HepG2 (cell line): ENCODE results near the gene IRS2. TPM values are rescaled to one million over a fixed set of nuclear protein-coding genes. Genes with fewer than 3 reads are reported as not detected.

Source experiments
- ATAC-seq: fragments of 200-7000 bp; cut with Tn5 transposase; 3 replicates; pipeline ENCODE4 v1.9.1; 2020; ENCODE audit warnings: mild to moderate bottlenecking, moderate library complexity
- BruUV-seq: library from RNA; stranded (reverse); fragments of 400-500 nt; replicated peaks from 2 replicates; lab custom pipeline; 2021; lab: Mats Ljungman, UMichigan
- CTCF ChIA-PET: fragments of 300-600 bp; formaldehyde crosslinking; extraction: SDS; loops from one replicate; lab custom pipeline; 2021; ENCODE audit warnings: low total read pairs, inconsistent platforms, low intra/inter-chr PET ratio; lab: Yijun Ruan, JAX
- POLR2A ChIA-PET: fragments of 350-600 bp; sonication (Branson Sonifier 250); formaldehyde crosslinking; loops from one replicate; lab custom pipeline; 2020; ENCODE audit warnings: antibody characterized with exemption, inconsistent platforms; lab: Yijun Ruan, JAX
- DNase-seq: peaks from one replicate; pipeline ENCODE4 v3.0.0-alpha.2; 2015; ENCODE audit warnings: low spot score
- FAIRE-seq: peaks from 3 replicates; lab custom pipeline; 2011; peaks lifted over from hg19 to GRCh38; lab: Jason Lieb, UNC
- H2AFZ ChIP-seq: one replicate; pipeline ENCODE4 v1.6.1; 2011; ENCODE audit warnings: low read length, inconsistent platforms
- H3K27ac ChIP-seq: fragments of 300-600 bp; 3 replicates; pipeline ENCODE4 v1.8.0; 2011; ENCODE audit warnings: mixed run types, mild to moderate bottlenecking, mixed read lengths, low read length, inconsistent platforms; ENCODE audit not compliant: insufficient read depth; ENCODE audit errors: extremely low read length
- H3K27me3 ChIP-seq, 2 experiments: fragments of 200-600 bp in 1 of 2; 2 replicates in 1 of 2; 3 replicates in 1 of 2; pipeline versions ENCODE4 v1.6.0 to v1.8.0; 2011; ENCODE audit warnings: low read length in 2 of 2, mild to moderate bottlenecking in 2 of 2, moderate library complexity in 2 of 2, inconsistent platforms in 1 of 2; ENCODE audit not compliant: insufficient read depth in 2 of 2, control insufficient read depth in 1 of 2
- H3K36me3 ChIP-seq, 2 experiments: fragments of 200-600 bp in 1 of 2; replicated peaks in 1 of 2; 2 replicates in 1 of 2; 3 replicates in 1 of 2; pipeline versions ENCODE4 v1.5.1 to v1.8.0; 2011; ENCODE audit warnings: low read length in 2 of 2, inconsistent platforms in 1 of 2; ENCODE audit not compliant: insufficient read depth in 2 of 2, control insufficient read depth in 1 of 2
- H3K4me1 ChIP-seq: 2 replicates; pipeline ENCODE4 v1.5.1; 2012; ENCODE audit warnings: low read length, inconsistent platforms; ENCODE audit not compliant: insufficient read depth
- H3K4me2 ChIP-seq: 2 replicates; pipeline ENCODE4 v1.6.0; 2011; ENCODE audit warnings: low read depth, low read length, inconsistent platforms
- H3K4me3 ChIP-seq, 3 experiments: fragments of 200-600 bp in 1 of 3; sonication (generic), shearing (Covaris generic) in 1 of 3; replicated peaks in 1 of 3; 2 replicates each; pipeline ENCODE4 v1.5.1; 2011 to 2016; ENCODE audit warnings: low read length in 3 of 3, inconsistent platforms in 2 of 3, low read depth in 2 of 3, mild to moderate bottlenecking in 2 of 3, control low read depth in 1 of 3, mixed read lengths in 1 of 3; ENCODE audit not compliant: insufficient read depth in 1 of 3
- H3K79me2 ChIP-seq: one replicate; pipeline ENCODE4 v1.6.1; 2011; ENCODE audit warnings: low read length, inconsistent platforms; ENCODE audit not compliant: insufficient read depth
- H3K9ac ChIP-seq: 2 replicates; pipeline ENCODE4 v1.6.0; 2011; ENCODE audit warnings: mild to moderate bottlenecking, low read depth, low read length, inconsistent platforms; ENCODE audit not compliant: insufficient read depth
- H3K9me3 ChIP-seq: 2 replicates; pipeline ENCODE4 v1.5.1; 2012; ENCODE audit warnings: mild to moderate bottlenecking, low read length
- H4K20me1 ChIP-seq: 2 replicates; pipeline ENCODE4 v1.6.0; 2011; ENCODE audit warnings: inconsistent platforms, mild to moderate bottlenecking, low read length, moderate library complexity; ENCODE audit not compliant: insufficient read depth
- EZH2 ChIP-seq: conservative IDR thresholded peaks from 2 replicates; pipeline ENCODE4 v1.6.1; 2012; ENCODE audit warnings: mild to moderate bottlenecking, low read depth, low read length, moderate library complexity
- KAT2B ChIP-seq: fragments of 150-350 bp; IDR thresholded peaks from 2 replicates; pipeline ENCODE4 v1.6.1; 2014; ENCODE audit warnings: low read depth, low read length, borderline replicate concordance
- MED13 ChIP-seq: sonication (generic); formaldehyde crosslinking; IDR thresholded peaks from 2 replicates; pipeline ENCODE4 v1.5.0; 2020; ENCODE audit warnings: missing genetic modification reagents
- NR2F1 ChIP-seq, 2 experiments: fragments of 450-650 bp in 1 of 2; formaldehyde crosslinking in 1 of 2; IDR thresholded peaks; 2 replicates each; pipeline versions ENCODE4 v1.5.0 to v1.6.1; 2016 to 2020; ENCODE audit warnings: mild to moderate bottlenecking in 1 of 2, missing compliant biosample characterization in 1 of 2, missing genetic modification reagents in 1 of 2, moderate library complexity in 1 of 2
- SMC3 ChIP-seq: IDR thresholded peaks from 2 replicates; pipeline ENCODE4 v1.6.1; 2011; ENCODE audit warnings: low read length, improper control_type of control experiment
- STAG1 ChIP-seq: sonication (generic); formaldehyde crosslinking; IDR thresholded peaks from 2 replicates; pipeline ENCODE4 v1.4.0; 2020; ENCODE audit warnings: missing genetic modification reagents
- ZBTB8A ChIP-seq: sonication (generic); formaldehyde crosslinking; IDR thresholded peaks from 2 replicates; pipeline ENCODE4 v1.4.0; 2020; ENCODE audit warnings: mild to moderate bottlenecking, low read depth, missing genetic modification reagents, borderline replicate concordance
- WGBS: methylation state at CpG from one replicate; pipeline ENCODE4 v1.1.6; 2017; ENCODE audit warnings: low lambda C conversion rate; 5-methylcytosine and 5-hydroxymethylcytosine counted together
- in situ Hi-C: cut with HindIII; loops from 2 replicates; pipeline ENCODE4 v1.10.0; 2017; ENCODE audit warnings: low pct_unique_long_range_greater_than_20kb; ENCODE audit not compliant: extremely low pct_ligation_motif_present
- intact Hi-C: fragments of 100-400 bp; cut with micrococcal nuclease; formaldehyde crosslinking; loops from one replicate; pipeline ENCODE4 v1.10.0; 2022; ENCODE audit not compliant: unreplicated experiment
- polyA plus RNA-seq, 8 experiments: library from polyadenylated mRNA; depleted of rRNA in 3 of 8; stranded (reverse) in 7 of 8; unstranded in 1 of 8; fragments of >200 nt; fragmentation: Illumina TruSeq in 4 of 8; extraction: Trizol in 4 of 8; gene quantifications; 2 replicates each; pipeline versions ENCODE4 v1.2.1 to v1.2.3, GENCODE V29; 2011 to 2016; ENCODE audit warnings: low read depth in 4 of 8, missing spikeins in 1 of 8, mixed read lengths in 1 of 8; ENCODE audit not compliant: insufficient read depth in 1 of 8
- total RNA-seq, 5 experiments: library from RNA; depleted of rRNA; stranded (reverse); fragments of >200 nt; fragmentation: Illumina TruSeq; extraction: Trizol; gene quantifications; 2 replicates each; pipeline ENCODE4 v1.2.3, GENCODE V29; 2016; ENCODE audit warnings: low read depth in 1 of 5
- TF ChIP-seq, protein P1 (sequence below): sonication (generic); formaldehyde crosslinking; IDR thresholded peaks from 2 replicates; pipeline ENCODE4 v1.5.0; 2020; ENCODE audit warnings: mild to moderate bottlenecking, missing genetic modification reagents, moderate library complexity
- TF ChIP-seq, protein P2 (sequence below): sonication (generic); formaldehyde crosslinking; IDR thresholded peaks from 2 replicates; pipeline ENCODE4 v1.4.0; 2020; ENCODE audit warnings: missing genetic modification reagents, borderline replicate concordance
- TF ChIP-seq, protein P3 (sequence below): sonication (generic); formaldehyde crosslinking; IDR thresholded peaks from 2 replicates; pipeline ENCODE4 v1.5.1; 2020; ENCODE audit warnings: missing genetic modification reagents, mild to moderate bottlenecking, borderline replicate concordance
- TF ChIP-seq, protein P4 (sequence below): sonication (generic); formaldehyde crosslinking; IDR thresholded peaks from 2 replicates; pipeline ENCODE4 v1.5.0; 2020; ENCODE audit warnings: mild to moderate bottlenecking, missing genetic modification reagents

Gene IRS2
- total and polyA plus RNA-seq, 2 of the 13 experiments (the other 11 are each of a cell fraction or from before 2014, with no cell fraction given), result 0.02 to 0.04 TPM

DNA sequence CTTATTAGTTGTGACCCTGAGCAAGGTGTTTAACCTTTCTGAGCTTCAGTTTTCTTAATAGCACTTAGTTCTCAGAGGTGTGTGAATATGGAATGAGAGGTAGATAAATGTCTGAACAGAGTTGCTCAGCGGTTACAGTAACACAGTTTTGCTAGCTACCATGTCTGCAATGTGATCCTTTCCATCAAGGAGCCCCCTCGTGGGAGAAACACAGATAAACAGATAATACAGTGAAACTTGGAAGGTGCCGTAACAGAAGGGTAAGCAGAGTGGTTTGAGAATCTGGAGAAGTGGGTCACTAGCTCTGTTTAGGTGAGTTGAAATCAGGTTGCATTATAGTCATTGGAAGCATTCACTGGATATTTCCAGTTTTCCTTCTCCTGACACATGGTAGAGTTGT is 38.9 kb downstream of the IRS2 start:
- WGBS, result 36% methylated on average over 3 of the region's 3 CpGs
- Histone ChIP-seq H3K9ac (no peak overlapping the region), H3K4me3 (no peak overlapping the region), H3K4me2 (no peak overlapping the region), H3K4me1 (no peaks in the 10 kb centered on the region), H3K36me3 (no peaks in the 10 kb centered on the region), H3K79me2 (no peaks in the 10 kb centered on the region), H3K9me3 (no peaks in the 10 kb centered on the region), H3K27me3 (no peaks in the 10 kb centered on the region; a peak in 1 of 5 replicates), H4K20me1 (no peaks in the 10 kb centered on the region), H3K27ac (no peak overlapping the region), H2AFZ (no peak overlapping the region)
- DNase-seq (no peak), FAIRE-seq (no peak), ATAC-seq (no peak)
- ChIA-PET POLR2A (no interaction called here), CTCF (no interaction called here)
- intact Hi-C loops, result no loop called here
- in situ Hi-C loops, result no loop called here
- no TSS peak for BruUV-seq
- peak; percentile 7; the same call in 1 of the 2 replicates for TF ChIP-seq STAG1 (CRISPR knock-in tag)
- TF ChIP-seq NR2F1 (CRISPR knock-in tag; IDR thresholded peaks at IDR 0.05), result no peak
- TF ChIP-seq, protein P1, sequence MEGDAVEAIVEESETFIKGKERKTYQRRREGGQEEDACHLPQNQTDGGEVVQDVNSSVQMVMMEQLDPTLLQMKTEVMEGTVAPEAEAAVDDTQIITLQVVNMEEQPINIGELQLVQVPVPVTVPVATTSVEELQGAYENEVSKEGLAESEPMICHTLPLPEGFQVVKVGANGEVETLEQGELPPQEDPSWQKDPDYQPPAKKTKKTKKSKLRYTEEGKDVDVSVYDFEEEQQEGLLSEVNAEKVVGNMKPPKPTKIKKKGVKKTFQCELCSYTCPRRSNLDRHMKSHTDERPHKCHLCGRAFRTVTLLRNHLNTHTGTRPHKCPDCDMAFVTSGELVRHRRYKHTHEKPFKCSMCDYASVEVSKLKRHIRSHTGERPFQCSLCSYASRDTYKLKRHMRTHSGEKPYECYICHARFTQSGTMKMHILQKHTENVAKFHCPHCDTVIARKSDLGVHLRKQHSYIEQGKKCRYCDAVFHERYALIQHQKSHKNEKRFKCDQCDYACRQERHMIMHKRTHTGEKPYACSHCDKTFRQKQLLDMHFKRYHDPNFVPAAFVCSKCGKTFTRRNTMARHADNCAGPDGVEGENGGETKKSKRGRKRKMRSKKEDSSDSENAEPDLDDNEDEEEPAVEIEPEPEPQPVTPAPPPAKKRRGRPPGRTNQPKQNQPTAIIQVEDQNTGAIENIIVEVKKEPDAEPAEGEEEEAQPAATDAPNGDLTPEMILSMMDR (CRISPR knock-in tag), result peak; percentile 9; the same call in 1 of the 2 replicates

DNA sequence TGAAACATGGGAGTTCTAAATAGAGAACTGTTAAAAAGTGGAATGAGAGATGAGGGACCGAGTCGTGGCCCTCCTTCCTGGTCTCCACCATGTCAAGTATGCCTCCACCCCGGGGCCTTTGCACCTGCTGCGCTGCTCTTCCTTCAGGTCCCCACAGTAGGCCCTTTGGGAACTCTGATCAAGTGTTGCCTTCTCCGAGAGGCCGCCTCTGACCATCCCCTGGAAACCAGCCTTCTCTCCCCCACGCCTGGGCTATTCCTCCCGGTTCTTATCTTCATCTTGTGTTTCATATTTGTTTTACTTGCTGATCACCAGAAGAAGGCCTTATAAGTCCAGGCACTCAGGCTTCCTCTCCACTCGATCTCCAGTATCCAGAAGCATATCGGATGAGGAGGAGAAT is 40.0 kb downstream of the IRS2 start:
- H3K9ac ChIP-seq, result no peak overlapping the region
- no peak overlapping the region for H3K4me3 ChIP-seq
- no peaks in the 10 kb centered on the region for H3K79me2 ChIP-seq
- whole genome bisulfite sequencing, result 26% methylated on average over 10 of the region's 10 CpGs
- no peaks in the 10 kb centered on the region for H3K9me3 ChIP-seq
- POLR2A ChIA-PET, result no interaction called here
- DNase-seq (no peak), ATAC-seq (no peak), FAIRE-seq (no peak)
- H3K4me1 ChIP-seq, result no peaks in the 10 kb centered on the region
- no TSS peak for BruUV-seq
- H2AFZ ChIP-seq, result no peak overlapping the region
- no peaks in the 10 kb centered on the region; a peak in 1 of 5 replicates for H3K27me3 ChIP-seq
- intact Hi-C loops (no loop called here), in situ Hi-C loops (no loop called here)
- CTCF ChIA-PET, result no interaction called here
- no peak overlapping the region for H3K27ac ChIP-seq
- H3K4me2 ChIP-seq, result no peak overlapping the region
- no peaks in the 10 kb centered on the region for H4K20me1 ChIP-seq
- no peaks in the 10 kb centered on the region for H3K36me3 ChIP-seq
- TF ChIP-seq ZBTB8A (no peak), MED13 (no peak), KAT2B (no peak), SMC3 (no peak), EZH2 (no peak)
- TF ChIP-seq, protein P2, sequence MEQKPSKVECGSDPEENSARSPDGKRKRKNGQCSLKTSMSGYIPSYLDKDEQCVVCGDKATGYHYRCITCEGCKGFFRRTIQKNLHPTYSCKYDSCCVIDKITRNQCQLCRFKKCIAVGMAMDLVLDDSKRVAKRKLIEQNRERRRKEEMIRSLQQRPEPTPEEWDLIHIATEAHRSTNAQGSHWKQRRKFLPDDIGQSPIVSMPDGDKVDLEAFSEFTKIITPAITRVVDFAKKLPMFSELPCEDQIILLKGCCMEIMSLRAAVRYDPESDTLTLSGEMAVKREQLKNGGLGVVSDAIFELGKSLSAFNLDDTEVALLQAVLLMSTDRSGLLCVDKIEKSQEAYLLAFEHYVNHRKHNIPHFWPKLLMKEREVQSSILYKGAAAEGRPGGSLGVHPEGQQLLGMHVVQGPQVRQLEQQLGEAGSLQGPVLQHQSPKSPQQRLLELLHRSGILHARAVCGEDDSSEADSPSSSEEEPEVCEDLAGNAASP (CRISPR knock-in tag), result no peak
- TF ChIP-seq, protein P3, sequence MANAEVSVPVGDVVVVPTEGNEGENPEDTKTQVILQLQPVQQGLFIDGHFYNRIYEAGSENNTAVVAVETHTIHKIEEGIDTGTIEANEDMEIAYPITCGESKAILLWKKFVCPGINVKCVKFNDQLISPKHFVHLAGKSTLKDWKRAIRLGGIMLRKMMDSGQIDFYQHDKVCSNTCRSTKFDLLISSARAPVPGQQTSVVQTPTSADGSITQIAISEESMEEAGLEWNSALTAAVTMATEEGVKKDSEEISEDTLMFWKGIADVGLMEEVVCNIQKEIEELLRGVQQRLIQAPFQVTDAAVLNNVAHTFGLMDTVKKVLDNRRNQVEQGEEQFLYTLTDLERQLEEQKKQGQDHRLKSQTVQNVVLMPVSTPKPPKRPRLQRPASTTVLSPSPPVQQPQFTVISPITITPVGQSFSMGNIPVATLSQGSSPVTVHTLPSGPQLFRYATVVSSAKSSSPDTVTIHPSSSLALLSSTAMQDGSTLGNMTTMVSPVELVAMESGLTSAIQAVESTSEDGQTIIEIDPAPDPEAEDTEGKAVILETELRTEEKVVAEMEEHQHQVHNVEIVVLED, result no peak
- TF ChIP-seq, protein P4, sequence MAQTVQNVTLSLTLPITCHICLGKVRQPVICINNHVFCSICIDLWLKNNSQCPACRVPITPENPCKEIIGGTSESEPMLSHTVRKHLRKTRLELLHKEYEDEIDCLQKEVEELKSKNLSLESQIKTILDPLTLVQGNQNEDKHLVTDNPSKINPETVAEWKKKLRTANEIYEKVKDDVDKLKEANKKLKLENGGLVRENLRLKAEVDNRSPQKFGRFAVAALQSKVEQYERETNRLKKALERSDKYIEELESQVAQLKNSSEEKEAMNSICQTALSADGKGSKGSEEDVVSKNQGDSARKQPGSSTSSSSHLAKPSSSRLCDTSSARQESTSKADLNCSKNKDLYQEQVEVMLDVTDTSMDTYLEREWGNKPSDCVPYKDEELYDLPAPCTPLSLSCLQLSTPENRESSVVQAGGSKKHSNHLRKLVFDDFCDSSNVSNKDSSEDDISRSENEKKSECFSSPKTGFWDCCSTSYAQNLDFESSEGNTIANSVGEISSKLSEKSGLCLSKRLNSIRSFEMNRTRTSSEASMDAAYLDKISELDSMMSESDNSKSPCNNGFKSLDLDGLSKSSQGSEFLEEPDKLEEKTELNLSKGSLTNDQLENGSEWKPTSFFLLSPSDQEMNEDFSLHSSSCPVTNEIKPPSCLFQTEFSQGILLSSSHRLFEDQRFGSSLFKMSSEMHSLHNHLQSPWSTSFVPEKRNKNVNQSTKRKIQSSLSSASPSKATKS (CRISPR knock-in tag), result no peak
